ENCODE measurements around the gene LRRC37A3. TPM values are rescaled to one million over a fixed set of nuclear protein-coding genes. Genes with fewer than 3 reads are reported as not detected.
A peak's percentile ranks its signal among the peaks of the same experiment; 100 is the strongest.
"Not testable (repeated sequence)": the region's sequence is repeated elsewhere in the genome, so short reads cannot be mapped to it uniquely, and the experiment has no call there.

The LRRC37A3 gene
- 1 to 10 TPM; 9.6 to 9.7 TPM for total RNA-seq

GRCh38 chr17:64919289-64920025, at the start of gene LRRC37A3:
Gene LRRC37A3, minus strand, starts transcription at chr17:64919478. Its CDS starts 22,221 bp downstream, at chr17:64897257.
- Mint-ChIP-seq H3K4me3 (peak within 1 kb of the TSS; percentile 77), H3K27ac (peak within 1 kb of the TSS; percentile 91), H3K4me1 (ENCODE audit: low read depth) (peaks cover 18% of the 10 kb centered on the region)
- POLR2A ChIA-PET: interaction anchor here (0.6 to 1.4 kb wide), 8 partner anchors 8 to 413 kb away, joined by 3 to 6 read pairs (median 4); partner anchors contain the start of genes CEP95 and GNA13
- not testable (repeated sequence) for H3K9me3 Mint-ChIP-seq (ENCODE audit: insufficient read depth); H3K36me3 Mint-ChIP-seq (ENCODE audit: low read depth); H3K27me3 Mint-ChIP-seq (ENCODE audit: low read depth)
- peak; percentile 97 for ATAC-seq
- peak; percentile 97 for DNase-seq
- CTCF ChIA-PET: interaction anchor here (0.7 to 1.9 kb wide), 16 partner anchors 19 to 279 kb away, joined by 3 to 7 read pairs (median 4); no protein-coding TSS in a partner anchor

- Mint-ChIP-seq H3K4me3 (peak overlapping the region; percentile 46), H3K4me1 (ENCODE audit: low read depth) (peaks cover 68% of the 10 kb centered on the region), H3K27ac (peak overlapping the region; percentile 72)
- CTCF ChIA-PET: interaction anchor here (0.5 to 2.4 kb wide), 8 partner anchors 9 to 213 kb away, joined by 3 to 5 read pairs (median 3); partner anchors contain the start of gene GNA13
- H3K27me3 Mint-ChIP-seq (ENCODE audit: low read depth); H3K36me3 Mint-ChIP-seq (ENCODE audit: low read depth); H3K9me3 Mint-ChIP-seq (ENCODE audit: insufficient read depth): not testable (repeated sequence)
- POLR2A ChIA-PET: interaction anchor here (0.6 to 2.8 kb wide), 3 partner anchors 10 to 97 kb away, joined by 4 to 15 read pairs (median 5); no protein-coding TSS in a partner anchor
- peak; percentile 86 for DNase-seq
- peak; percentile 96 for ATAC-seq
Observed at GRCh38 chr17:64965873-64966287, 46.6 kb upstream of the LRRC37A3 start.

DNA sequence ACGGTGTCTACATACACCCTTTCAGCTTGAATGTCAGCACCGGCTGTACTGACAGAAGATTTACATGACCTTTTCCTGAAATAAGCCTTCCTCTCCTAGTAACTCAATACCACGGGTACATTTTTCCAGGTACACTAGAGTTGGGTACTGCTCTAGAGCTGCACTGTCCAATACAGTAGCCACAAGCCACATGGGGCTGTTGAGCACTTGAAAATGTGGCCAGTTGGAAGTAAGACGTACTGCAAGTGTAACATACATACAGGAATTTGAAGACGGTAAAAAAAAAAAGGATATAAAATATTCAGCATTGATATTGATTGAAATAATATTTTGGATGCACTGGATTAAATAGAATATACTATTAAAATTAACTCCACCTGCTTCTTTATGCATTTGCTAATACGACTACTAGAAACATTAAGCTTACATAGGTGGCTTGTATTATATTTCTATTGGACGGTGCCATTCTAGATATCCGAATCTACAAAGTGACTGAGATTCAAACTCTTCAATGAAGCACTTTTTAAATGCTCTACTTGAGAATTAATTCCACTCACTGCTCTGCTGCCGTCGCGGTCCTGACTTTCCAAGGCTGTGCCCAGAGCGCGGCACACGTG, 46.1 kb upstream of the LRRC37A3 start:
- H3K27ac Mint-ChIP-seq: peak overlapping the region; percentile 70
- DNase-seq; H3K36me3 Mint-ChIP-seq (ENCODE audit: low read depth); H3K27me3 Mint-ChIP-seq (ENCODE audit: low read depth); ATAC-seq; H3K9me3 Mint-ChIP-seq (ENCODE audit: insufficient read depth): not testable (repeated sequence)
- peak overlapping the region; percentile 62 for H3K4me3 Mint-ChIP-seq
- ChIA-PET CTCF (interaction anchor here (0.5 to 2.4 kb wide), 8 partner anchors 9 to 214 kb away, joined by 3 to 5 read pairs (median 3); partner anchors contain the start of genes GNA13 and LRRC37A3), POLR2A (interaction anchor here (0.6 to 2.8 kb wide), 3 partner anchors 10 to 97 kb away, joined by 4 to 15 read pairs (median 5); no protein-coding TSS in a partner anchor)
- peaks cover 64% of the 10 kb centered on the region for H3K4me1 Mint-ChIP-seq (ENCODE audit: low read depth)

- Mint-ChIP-seq H3K27me3 (ENCODE audit: low read depth) (peaks cover 7% of the 10 kb centered on the region), H3K4me1 (ENCODE audit: low read depth) (peaks cover 63% of the 10 kb centered on the region), H3K36me3 (ENCODE audit: low read depth) (no peaks in the 10 kb centered on the region), H3K4me3 (no peak overlapping the region), H3K9me3 (ENCODE audit: insufficient read depth) (no peaks in the 10 kb centered on the region), H3K27ac (no peak overlapping the region)
- no peak for ATAC-seq
- ChIA-PET POLR2A (interaction anchor here (1.1 kb wide), 1 partner anchor 92 kb away, joined by 3 read pairs; the partner anchor contains the start of gene GNA13), CTCF (interaction anchor here (0.6 to 2.4 kb wide), 10 partner anchors 10 to 187 kb away, joined by 3 to 5 read pairs (median 3); partner anchors contain the start of genes GNA13, LRRC37A3 and RGS9)
- DNase-seq: no peak
Observed at GRCh38 chr17:64964796-64965195, 45.5 kb upstream of the LRRC37A3 start.

DNA sequence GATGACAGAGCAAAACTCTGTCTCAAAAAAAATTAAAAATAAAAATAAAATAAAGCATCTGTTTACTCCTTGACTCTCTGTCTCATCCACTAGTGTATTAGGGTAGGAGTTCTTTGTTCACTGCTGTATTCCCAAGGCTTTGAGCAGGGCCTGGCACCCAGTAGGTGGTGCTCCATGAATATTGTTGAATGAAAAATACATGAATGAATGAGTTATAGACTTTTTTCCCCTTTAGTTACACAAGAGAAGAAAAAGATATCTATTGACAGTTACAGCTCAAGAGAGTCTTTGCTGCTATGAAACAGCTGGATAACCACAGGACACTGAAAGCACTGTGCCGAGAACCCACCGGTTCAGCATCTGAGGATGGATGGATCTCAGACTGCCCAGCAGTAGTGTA, 44.5 kb upstream of the LRRC37A3 start:
- CTCF ChIA-PET: interaction anchor here (0.7 to 1.1 kb wide), 9 partner anchors 15 to 183 kb away, joined by 3 to 4 read pairs (median 3); partner anchors contain the start of genes LRRC37A3 and RGS9
- H3K4me1 Mint-ChIP-seq (ENCODE audit: low read depth): peaks cover 55% of the 10 kb centered on the region
- not testable (repeated sequence) for H3K27me3 Mint-ChIP-seq (ENCODE audit: low read depth); ATAC-seq; H3K36me3 Mint-ChIP-seq (ENCODE audit: low read depth); H3K27ac Mint-ChIP-seq; DNase-seq; H3K9me3 Mint-ChIP-seq (ENCODE audit: insufficient read depth); H3K4me3 Mint-ChIP-seq
- POLR2A ChIA-PET: interaction anchor here (1.1 kb wide), 1 partner anchor 93 kb away, joined by 3 read pairs; the partner anchor contains the start of gene GNA13

GRCh38 chr17:64961563-64962378, 42.5 kb upstream of the LRRC37A3 start:
- not testable (repeated sequence) for H3K4me3 Mint-ChIP-seq
- POLR2A ChIA-PET: interaction anchor here (1.2 kb wide), 1 partner anchor 74 kb away, joined by 3 read pairs; no protein-coding TSS in a partner anchor
- CTCF ChIA-PET: interaction anchor here (0.6 to 3.3 kb wide), 18 partner anchors 11 to 269 kb away, joined by 3 to 21 read pairs (median 4); partner anchors contain the start of gene LRRC37A3

GRCh38 chr17:64951877-64952276, 32.6 kb upstream of the LRRC37A3 start:
- Mint-ChIP-seq H3K9me3 (ENCODE audit: insufficient read depth) (no peaks in the 10 kb centered on the region), H3K4me3 (no peak overlapping the region), H3K4me1 (ENCODE audit: low read depth) (no peaks in the 10 kb centered on the region), H3K27ac (no peak overlapping the region), H3K27me3 (ENCODE audit: low read depth) (peaks cover 8% of the 10 kb centered on the region), H3K36me3 (ENCODE audit: low read depth) (no peaks in the 10 kb centered on the region)
- DNase-seq (no peak), ATAC-seq (no peak)
- POLR2A ChIA-PET: no interaction called here
- CTCF ChIA-PET: no interaction called here

More at GRCh38 chr17:64961563-64962378, 42.5 kb upstream of the LRRC37A3 start:
- not testable (repeated sequence) for H3K27ac Mint-ChIP-seq; H3K27me3 Mint-ChIP-seq (ENCODE audit: low read depth); H3K36me3 Mint-ChIP-seq (ENCODE audit: low read depth); H3K9me3 Mint-ChIP-seq (ENCODE audit: insufficient read depth)
- DNase-seq: peak; percentile 77
- ATAC-seq: peak; percentile 31
- peaks cover 35% of the 10 kb centered on the region for H3K4me1 Mint-ChIP-seq (ENCODE audit: low read depth)

GRCh38 chr17:64950871-64951270, 31.6 kb upstream of the LRRC37A3 start:
- no peak overlapping the region for H3K27ac Mint-ChIP-seq
- no peaks in the 10 kb centered on the region for H3K4me1 Mint-ChIP-seq (ENCODE audit: low read depth)
- DNase-seq (no peak), ATAC-seq (no peak)
- ChIA-PET POLR2A (no interaction called here), CTCF (interaction anchor here (1.3 kb wide), 1 partner anchor 11 kb away, joined by 3 read pairs; no protein-coding TSS in a partner anchor)
- no peak overlapping the region for H3K4me3 Mint-ChIP-seq
- peaks cover 12% of the 10 kb centered on the region for H3K27me3 Mint-ChIP-seq (ENCODE audit: low read depth)
- H3K9me3 Mint-ChIP-seq (ENCODE audit: insufficient read depth): no peaks in the 10 kb centered on the region
- H3K36me3 Mint-ChIP-seq (ENCODE audit: low read depth): no peaks in the 10 kb centered on the region

DNA sequence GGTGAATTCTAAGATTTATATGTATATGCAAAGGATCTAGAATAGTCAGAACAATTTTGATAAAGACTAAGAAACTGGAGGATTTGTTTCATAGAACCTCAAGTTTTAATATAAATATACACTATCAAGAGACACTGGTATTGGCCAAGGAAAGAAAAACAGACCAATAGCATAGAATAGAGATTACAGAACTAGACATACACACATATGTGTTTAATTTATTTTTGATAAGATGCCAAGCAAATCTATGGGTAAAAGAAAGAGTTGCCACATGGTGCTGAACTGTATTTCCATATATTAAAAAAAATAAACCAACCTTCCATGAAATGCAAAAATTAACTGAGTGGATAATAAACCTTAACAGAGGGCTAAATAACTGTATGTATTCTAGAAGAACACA, 27.9 kb upstream of the LRRC37A3 start:
- DNase-seq: no peak
- no peaks in the 10 kb centered on the region for H3K4me1 Mint-ChIP-seq (ENCODE audit: low read depth)
- H3K36me3 Mint-ChIP-seq (ENCODE audit: low read depth): no peaks in the 10 kb centered on the region
- ATAC-seq: no peak
- ChIA-PET CTCF (no interaction called here), POLR2A (no interaction called here)
- no peaks in the 10 kb centered on the region for H3K9me3 Mint-ChIP-seq (ENCODE audit: insufficient read depth)
- H3K27ac Mint-ChIP-seq: no peak overlapping the region
- peaks cover 10% of the 10 kb centered on the region for H3K27me3 Mint-ChIP-seq (ENCODE audit: low read depth)
- no peak overlapping the region for H3K4me3 Mint-ChIP-seq

- DNase-seq (no peak), ATAC-seq (no peak)
- POLR2A ChIA-PET: interaction anchor here (1.0 kb wide), 1 partner anchor 44 kb away, joined by 3 read pairs; no protein-coding TSS in a partner anchor
- Mint-ChIP-seq H3K4me1 (ENCODE audit: low read depth) (peaks cover 18% of the 10 kb centered on the region), H3K27me3 (ENCODE audit: low read depth) (peaks cover 12% of the 10 kb centered on the region), H3K27ac (no peak overlapping the region), H3K36me3 (ENCODE audit: low read depth) (no peaks in the 10 kb centered on the region), H3K4me3 (no peak overlapping the region), H3K9me3 (ENCODE audit: insufficient read depth) (no peaks in the 10 kb centered on the region)
- CTCF ChIA-PET: interaction anchor here (0.6 to 2.4 kb wide), 7 partner anchors 20 to 358 kb away, joined by 3 to 9 read pairs (median 3); partner anchors contain the start of genes LRRC37A3 and RGS9
Observed at GRCh38 chr17:64941761-64942160, 22.5 kb upstream of the LRRC37A3 start.

GRCh38 chr17:64941045-64941444, 21.8 kb upstream of the LRRC37A3 start:
- peaks cover 19% of the 10 kb centered on the region for H3K4me1 Mint-ChIP-seq (ENCODE audit: low read depth)
- CTCF ChIA-PET: interaction anchor here (0.6 to 1.3 kb wide), 6 partner anchors 21 to 196 kb away, joined by 3 to 4 read pairs (median 3); partner anchors contain the start of genes LRRC37A3 and RGS9
- ATAC-seq: no peak
- no peak for DNase-seq
- POLR2A ChIA-PET: no interaction called here
- peaks cover 10% of the 10 kb centered on the region for H3K27me3 Mint-ChIP-seq (ENCODE audit: low read depth)
- no peaks in the 10 kb centered on the region for H3K9me3 Mint-ChIP-seq (ENCODE audit: insufficient read depth)
- no peaks in the 10 kb centered on the region for H3K36me3 Mint-ChIP-seq (ENCODE audit: low read depth)
- H3K4me3 Mint-ChIP-seq: no peak overlapping the region
- H3K27ac Mint-ChIP-seq: no peak overlapping the region

All from activated CD8-positive, alpha-beta T cell treated with anti-CD3 and anti-CD28 coated beads, Interleukin-2, amount 10 ng/mL, durations not matched to agents 7 days and 5 days (primary cell).